AG08395 (cell line): Measurements from ENCODE around the gene CPEB2.

Experiments used
- DNase-seq: peaks from one replicate; pipeline ENCODE4 v3.0.0; 2012; ENCODE audit warnings: mixed read lengths, low spot score

Gene CPEB2

GRCh38 chr4:15001869-15002658 lies at the start of gene CPEB2:
CPEB2 (plus strand) TSS chr4:15002481; CDS start chr4:15002674, 193 bp downstream.
- peak; percentile 91 for DNase-seq

- no peak for DNase-seq
Observed at GRCh38 chr4:14958436-14958835, 43.8 kb upstream of the CPEB2 start.

- DNase-seq, result no peak
Observed at GRCh38 chr4:14961292-14961691, 41.0 kb upstream of the CPEB2 start.

GRCh38 chr4:14965071-14965470 lies 37.2 kb upstream of the CPEB2 start:
- DNase-seq, result no peak

- no peak for DNase-seq
Observed at GRCh38 chr4:14967982-14968381, 34.3 kb upstream of the CPEB2 start.

- DNase-seq, result no peak
Observed at GRCh38 chr4:14977830-14978229, 24.5 kb upstream of the CPEB2 start.

GRCh38 chr4:14984448-14984847 lies 17.8 kb upstream of the CPEB2 start:
- DNase-seq, result no peak

GRCh38 chr4:14985161-14985560 lies 17.1 kb upstream of the CPEB2 start:
- DNase-seq, result no peak

- DNase-seq, result no peak
Observed at GRCh38 chr4:14985843-14986242, 16.4 kb upstream of the CPEB2 start.

- DNase-seq, result no peak
Observed at GRCh38 chr4:14987054-14987453, 15.2 kb upstream of the CPEB2 start.

- DNase-seq, result no peak
Observed at GRCh38 chr4:14990484-14990883, 11.8 kb upstream of the CPEB2 start.

GRCh38 chr4:14994242-14994641 lies 8.0 kb upstream of the CPEB2 start:
- DNase-seq, result peak; percentile 4

GRCh38 chr4:15001248-15001868 lies 923 bp upstream of the CPEB2 start:
- peak; percentile 76 for DNase-seq

GRCh38 chr4:15002659-15003400 lies 549 bp downstream of the CPEB2 start:
- DNase-seq, result peak; percentile 58

GRCh38 chr4:15003401-15003890 lies 1.2 kb downstream of the CPEB2 start:
- DNase-seq, result peak; percentile 24

GRCh38 chr4:15003891-15004738 lies 1.8 kb downstream of the CPEB2 start:
- DNase-seq, result peak; percentile 4

GRCh38 chr4:15004739-15005301 lies 2.5 kb downstream of the CPEB2 start:
- peak; percentile 40 for DNase-seq

- DNase-seq, result no peak
Observed at GRCh38 chr4:15005474-15006115, 3.3 kb downstream of the CPEB2 start.

- no peak for DNase-seq
Observed at GRCh38 chr4:15006416-15007024, 4.2 kb downstream of the CPEB2 start.

- DNase-seq, result no peak
Observed at GRCh38 chr4:15007201-15007600, 4.9 kb downstream of the CPEB2 start.
